IMR-90 (cell line): Measurements from ENCODE around the gene C1QL4. TPM values are rescaled to one million over a fixed set of nuclear protein-coding genes. Genes with fewer than 3 reads are reported as not detected.
A peak's percentile ranks its signal among the peaks of the same experiment; 100 is the strongest.

Experiments used
- ATAC-seq: fragments of 200-7000 bp; cut with Tn5 transposase; 2 replicates; pipeline ENCODE4 v1.9.1; 2020; ENCODE audit warnings: low read depth, mild to moderate bottlenecking, moderate library complexity
- BruUV-seq: library from RNA; stranded (reverse); fragments of 400-500 nt; replicated peaks from 2 replicates; lab custom pipeline; 2021; lab: Mats Ljungman, UMichigan
- CTCF ChIA-PET: fragments of 300-600 bp; formaldehyde crosslinking; extraction: SDS; loops from one replicate; lab custom pipeline; 2021; ENCODE audit warnings: antibody characterized with exemption; lab: Yijun Ruan, JAX
- POLR2A ChIA-PET: fragments of 300-600 bp; sonication (Branson Sonifier 250); formaldehyde crosslinking; loops from one replicate; lab custom pipeline; 2022; ENCODE audit warnings: antibody characterized with exemption; ENCODE audit not compliant: unreplicated experiment; lab: Charles Lee
- DNase-seq: peaks from one replicate; pipeline ENCODE4 v3.0.0; 2013
- H2AFZ ChIP-seq: replicated peaks from 2 replicates; pipeline ENCODE3; 2013; ENCODE audit warnings: low read length, mild to moderate bottlenecking; ENCODE audit not compliant: poor library complexity
- H2AK5ac ChIP-seq: 2 replicates; pipeline ENCODE4 v1.6.1; 2013; ENCODE audit warnings: low read depth, low read length, inconsistent platforms
- H2AK9ac ChIP-seq: replicated peaks from 2 replicates; pipeline ENCODE3; 2013; ENCODE audit warnings: mild to moderate bottlenecking, low read depth, low read length, moderate library complexity; ENCODE audit not compliant: poor library complexity
- H2BK120ac ChIP-seq: 2 replicates; pipeline ENCODE4 v1.6.1; 2013; ENCODE audit warnings: low read depth, low read length, inconsistent platforms
- H2BK15ac ChIP-seq: 3 replicates; pipeline ENCODE4 v1.6.1; 2013; ENCODE audit warnings: low read depth, low read length, inconsistent platforms
- H2BK20ac ChIP-seq: 2 replicates; pipeline ENCODE4 v1.6.1; 2013; ENCODE audit warnings: low read depth, mild to moderate bottlenecking, inconsistent platforms, low read length, moderate library complexity
- H2BK5ac ChIP-seq: 2 replicates; pipeline ENCODE4 v1.6.1; 2013; ENCODE audit warnings: mild to moderate bottlenecking, low read depth, low read length, inconsistent platforms; ENCODE audit not compliant: poor library complexity, severe bottlenecking
- H3K14ac ChIP-seq: replicated peaks from 2 replicates; pipeline ENCODE4 v1.6.1; 2013; ENCODE audit warnings: low read depth, low read length, inconsistent platforms
- H3K18ac ChIP-seq: 2 replicates; pipeline ENCODE4 v1.6.1; 2013; ENCODE audit warnings: low read depth, low read length, control low read depth
- H3K23ac ChIP-seq: 2 replicates; pipeline ENCODE4 v1.6.1; 2013; ENCODE audit warnings: low read depth, low read length, inconsistent platforms
- H3K27ac ChIP-seq: 2 replicates; pipeline ENCODE4 v1.5.1; 2013; ENCODE audit warnings: mild to moderate bottlenecking, control low read depth, low read length; ENCODE audit not compliant: insufficient read depth
- H3K27me3 ChIP-seq: 2 replicates; pipeline ENCODE4 v1.6.1; 2013; ENCODE audit warnings: low read length; ENCODE audit not compliant: control insufficient read depth, insufficient read depth
- H3K36me3 ChIP-seq: 2 replicates; pipeline ENCODE4 v1.6.1; 2013; ENCODE audit warnings: low read length, mixed read lengths; ENCODE audit not compliant: control insufficient read depth, insufficient read depth
- H3K4ac ChIP-seq: 2 replicates; pipeline ENCODE4 v1.6.1; 2013; ENCODE audit warnings: low read depth, low read length, inconsistent platforms
- H3K4me1 ChIP-seq: 2 replicates; pipeline ENCODE4 v1.6.1; 2013; ENCODE audit warnings: low read length, mixed read lengths; ENCODE audit not compliant: control insufficient read depth, insufficient read depth
- H3K4me2 ChIP-seq: 2 replicates; pipeline ENCODE4 v1.6.1; 2013; ENCODE audit warnings: low read depth, mild to moderate bottlenecking, control low read depth, low read length, moderate library complexity
- H3K4me3 ChIP-seq: 2 replicates; pipeline ENCODE4 v1.5.1; 2013; ENCODE audit warnings: low read depth, mild to moderate bottlenecking, control low read depth, low read length, moderate library complexity; ENCODE audit not compliant: insufficient read depth
- H3K56ac ChIP-seq: 2 replicates; pipeline ENCODE4 v1.6.1; 2013; ENCODE audit warnings: low read length, inconsistent platforms; ENCODE audit not compliant: insufficient read depth; ENCODE audit errors: extremely low read depth
- H3K79me1 ChIP-seq, 2 experiments: 2 replicates each; pipeline ENCODE4 v1.6.1; 2013; ENCODE audit warnings: low read length in 2 of 2, inconsistent platforms in 1 of 2, low read depth in 1 of 2
- H3K9ac ChIP-seq: 2 replicates; pipeline ENCODE4 v1.6.1; 2013; ENCODE audit warnings: low read depth, low read length, control low read depth
- H3K9me1 ChIP-seq: 2 replicates; pipeline ENCODE4 v1.6.1; 2013; ENCODE audit warnings: low read length, inconsistent platforms; ENCODE audit not compliant: insufficient read depth
- H3K9me3 ChIP-seq: 2 replicates; pipeline ENCODE4 v1.6.1; 2013; ENCODE audit warnings: low read length; ENCODE audit not compliant: control insufficient read depth, insufficient read depth
- H4K20me1 ChIP-seq: 2 replicates; pipeline ENCODE4 v1.6.1; 2013; ENCODE audit warnings: low read length, inconsistent platforms; ENCODE audit not compliant: insufficient read depth
- H4K5ac ChIP-seq: 2 replicates; pipeline ENCODE4 v1.6.1; 2013; ENCODE audit warnings: mild to moderate bottlenecking, low read depth, low read length, control low read depth
- H4K8ac ChIP-seq, 2 experiments: 2 replicates each; pipeline ENCODE4 v1.6.1; 2013; ENCODE audit warnings: low read depth in 2 of 2, low read length in 2 of 2, control low read depth in 1 of 2, inconsistent platforms in 1 of 2
- H4K91ac ChIP-seq: 2 replicates; pipeline ENCODE4 v1.6.1; 2013; ENCODE audit warnings: low read depth, low read length, inconsistent platforms; ENCODE audit not compliant: insufficient read depth
- BHLHE40 ChIP-seq: fragments of 150-350 bp; IDR thresholded peaks from 2 replicates; pipeline ENCODE4 v1.6.1; 2016; ENCODE audit warnings: mild to moderate bottlenecking, low read depth, low read length
- CHD1 ChIP-seq: IDR thresholded peaks from 2 replicates; pipeline ENCODE4 v1.6.1; 2012; ENCODE audit warnings: low read depth, low read length, improper control_type of control experiment
- ELK1 ChIP-seq: fragments of 150-350 bp; IDR thresholded peaks from 2 replicates; pipeline ENCODE4 v1.6.1; 2016; ENCODE audit warnings: low read depth, mild to moderate bottlenecking, low read length, moderate library complexity, borderline replicate concordance
- MXI1 ChIP-seq: IDR thresholded peaks from 2 replicates; pipeline ENCODE4 v1.6.1; 2012; ENCODE audit warnings: low read depth, mild to moderate bottlenecking, low read length, moderate library complexity, borderline replicate concordance
- SMC3 ChIP-seq: fragments of 150-350 bp; IDR thresholded peaks from 2 replicates; pipeline ENCODE4 v1.6.1; 2016; ENCODE audit warnings: low read depth, mild to moderate bottlenecking, antibody characterized with exemption, low read length, moderate library complexity
- WGBS, 2 experiments: methylation state at CpG; one replicate each; pipeline versions ENCODE4 v1.1.5 to v1.1.7; 2013; ENCODE audit warnings: missing lambda C conversion rate in 2 of 2; ENCODE audit not compliant: insufficient read length in 1 of 2; ENCODE audit errors: extremely low coverage in 2 of 2; 5-methylcytosine and 5-hydroxymethylcytosine counted together
- dilution Hi-C: fragments of 300-500 bp; cut with HindIII; formaldehyde crosslinking; loops from one replicate; pipeline ENCODE4 v1.14.3; 2018; ENCODE audit warnings: low sequenced_read_pairs; ENCODE audit not compliant: unreplicated experiment
- in situ Hi-C: fragments of 300-500 bp; cut with MboI; formaldehyde crosslinking; loops from 3 replicates; pipeline ENCODE4 v1.14.3; 2019; ENCODE audit warnings: low sequenced_read_pairs, inconsistent platforms, mixed read lengths
- intact Hi-C: fragments of 100-400 bp; cut with micrococcal nuclease; formaldehyde crosslinking; loops from 2 replicates; pipeline ENCODE4 v1.10.0; 2022
- polyA plus RNA-seq, 3 experiments: library from polyadenylated mRNA; depleted of rRNA; stranded (reverse); fragments of >200 nt; gene quantifications; 2 replicates each; pipeline ENCODE4 v1.2.3, GENCODE V29; 2012; ENCODE audit warnings: low replicate concordance in 1 of 3
- total RNA-seq: library from RNA; depleted of rRNA; stranded (reverse); fragments of >200 nt; gene quantifications from 2 replicates; pipeline ENCODE4 v1.2.3, GENCODE V29; 2012

The C1QL4 gene
- total and polyA plus RNA-seq, 2 of the 4 experiments (the other 2 are of a cell fraction): 0.18 to 0.46 TPM

GRCh38 chr12:49332891-49333371 lies 4.1 kb downstream of the C1QL4 start:
- WGBS, 2 experiments: 40% methylated on average over 22 of the region's 40 CpGs; no CpG with 5 or more reads in 1 of the 2 experiments
- TF ChIP-seq ELK1: no peak
- no peak for TF ChIP-seq SMC3
- no peak for TF ChIP-seq CHD1
- TF ChIP-seq BHLHE40: no peak
- no peak for TF ChIP-seq MXI1
- Histone ChIP-seq H2AK5ac (no peak overlapping the region), H4K8ac (no peak overlapping the region), H3K14ac (no peak overlapping the region), H4K91ac (no peak overlapping the region), H3K9me3 (no peaks in the 10 kb centered on the region), H3K4me2 (no peak overlapping the region), H3K9me1 (no peaks in the 10 kb centered on the region), H3K79me1 (no peaks in the 10 kb centered on the region), H3K56ac (no peak overlapping the region), H3K23ac (no peak overlapping the region), H3K4me1 (no peaks in the 10 kb centered on the region), H3K9ac (no peak overlapping the region), H2BK120ac (no peak overlapping the region), H3K27ac (no peak overlapping the region), H2BK20ac (no peak overlapping the region), H2AK9ac (no peak overlapping the region), H2BK15ac (no peak overlapping the region), H2BK5ac (no peak overlapping the region), H4K20me1 (no peaks in the 10 kb centered on the region), H3K27me3 (peaks cover 34% of the 10 kb centered on the region), H3K4ac (no peak overlapping the region), H3K4me3 (no peak overlapping the region), H3K18ac (no peak overlapping the region), H4K5ac (no peak overlapping the region), H2AFZ (peak overlapping the region; percentile 55), H3K36me3 (peaks cover 6% of the 10 kb centered on the region)
- intact Hi-C loops: no loop called here
- dilution Hi-C loops: no loop called here
- ChIA-PET CTCF (interaction anchor here (1.2 to 3.6 kb wide), 2 partner anchors 9 to 15 kb away, joined by 3 to 24 read pairs; no protein-coding TSS in a partner anchor), POLR2A (no interaction called here)
- ATAC-seq (no peak), DNase-seq (no peak)
- in situ Hi-C loops: no loop called here
- no TSS peak for BruUV-seq
